Astrocyte (in vitro differentiated cells and primary cell): ENCODE results near the gene SMAD9.

Source experiments
- EZH2 ChIP-seq: IDR thresholded peaks from 2 replicates; pipeline ENCODE4 v1.6.1; 2012; ENCODE audit warnings: mild to moderate bottlenecking, low read length, inconsistent platforms; ENCODE audit not compliant: insufficient read depth
- TF ChIP-seq, protein P1 (sequence below): IDR thresholded peaks from 2 replicates; pipeline ENCODE4 v1.5.1; 2011; ENCODE audit warnings: low read depth, mild to moderate bottlenecking, inconsistent platforms, low read length, moderate library complexity; ENCODE audit not compliant: insufficient read depth

DNA sequence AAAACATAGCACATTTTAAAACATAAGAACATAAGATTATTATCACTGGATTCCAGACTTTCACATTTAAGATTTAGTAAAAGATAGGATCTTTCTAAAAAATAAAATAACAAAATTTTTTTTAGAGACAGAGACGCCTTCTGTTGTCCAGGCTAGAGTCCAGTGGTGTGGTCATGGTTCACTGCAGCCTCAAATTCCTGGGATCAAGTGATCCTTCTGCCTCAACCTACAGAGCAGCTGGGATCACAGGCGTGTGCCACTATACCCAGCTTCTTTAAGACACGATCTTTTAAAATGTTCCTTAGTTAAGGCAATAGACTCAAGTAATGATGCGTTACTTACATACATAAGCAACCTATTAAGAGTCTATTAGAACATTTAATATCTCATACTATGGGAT lies 46.4 kb upstream of the SMAD9 start:
- TF ChIP-seq, protein P1, sequence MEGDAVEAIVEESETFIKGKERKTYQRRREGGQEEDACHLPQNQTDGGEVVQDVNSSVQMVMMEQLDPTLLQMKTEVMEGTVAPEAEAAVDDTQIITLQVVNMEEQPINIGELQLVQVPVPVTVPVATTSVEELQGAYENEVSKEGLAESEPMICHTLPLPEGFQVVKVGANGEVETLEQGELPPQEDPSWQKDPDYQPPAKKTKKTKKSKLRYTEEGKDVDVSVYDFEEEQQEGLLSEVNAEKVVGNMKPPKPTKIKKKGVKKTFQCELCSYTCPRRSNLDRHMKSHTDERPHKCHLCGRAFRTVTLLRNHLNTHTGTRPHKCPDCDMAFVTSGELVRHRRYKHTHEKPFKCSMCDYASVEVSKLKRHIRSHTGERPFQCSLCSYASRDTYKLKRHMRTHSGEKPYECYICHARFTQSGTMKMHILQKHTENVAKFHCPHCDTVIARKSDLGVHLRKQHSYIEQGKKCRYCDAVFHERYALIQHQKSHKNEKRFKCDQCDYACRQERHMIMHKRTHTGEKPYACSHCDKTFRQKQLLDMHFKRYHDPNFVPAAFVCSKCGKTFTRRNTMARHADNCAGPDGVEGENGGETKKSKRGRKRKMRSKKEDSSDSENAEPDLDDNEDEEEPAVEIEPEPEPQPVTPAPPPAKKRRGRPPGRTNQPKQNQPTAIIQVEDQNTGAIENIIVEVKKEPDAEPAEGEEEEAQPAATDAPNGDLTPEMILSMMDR, result no peak
- no peak for TF ChIP-seq EZH2
